ENCODE results near the gene SWT1.
"Not testable (repeated sequence)": the region's sequence is repeated elsewhere in the genome, so short reads cannot be mapped to it uniquely, and the experiment has no call there.

The SWT1 gene

DNA sequence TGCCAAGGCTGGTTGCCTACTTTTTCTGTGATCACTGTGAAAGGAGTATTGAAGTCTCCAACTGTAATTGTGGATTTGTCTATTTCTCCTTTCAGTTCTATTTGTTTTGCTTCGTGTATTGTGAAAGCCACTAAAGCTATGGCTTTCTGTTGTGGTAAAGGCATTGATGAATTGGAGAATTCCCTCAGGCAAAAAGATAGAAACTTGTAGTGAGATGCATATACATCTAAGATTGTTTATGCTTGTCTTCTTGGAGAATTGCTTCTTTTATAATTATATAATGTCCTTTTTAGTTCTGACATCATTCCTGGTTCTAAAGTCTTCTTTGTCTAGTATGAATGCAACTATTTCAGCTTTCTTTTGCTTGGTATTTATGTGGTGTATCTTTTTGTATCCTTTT, 36.8 kb downstream of the SWT1 start:
- DNase-seq (ENCODE audit: low read depth), result no peak

- not testable (repeated sequence) for DNase-seq (ENCODE audit: low read depth)
Measured at GRCh38 chr1:185198712-185199111, 41.7 kb downstream of the SWT1 start.

GRCh38 chr1:185200889-185201288, 43.9 kb downstream of the SWT1 start:
- no peak for DNase-seq (ENCODE audit: low read depth)

- no peak for DNase-seq (ENCODE audit: low read depth)
Measured at GRCh38 chr1:185207170-185207569, 50.2 kb downstream of the SWT1 start.

DNA sequence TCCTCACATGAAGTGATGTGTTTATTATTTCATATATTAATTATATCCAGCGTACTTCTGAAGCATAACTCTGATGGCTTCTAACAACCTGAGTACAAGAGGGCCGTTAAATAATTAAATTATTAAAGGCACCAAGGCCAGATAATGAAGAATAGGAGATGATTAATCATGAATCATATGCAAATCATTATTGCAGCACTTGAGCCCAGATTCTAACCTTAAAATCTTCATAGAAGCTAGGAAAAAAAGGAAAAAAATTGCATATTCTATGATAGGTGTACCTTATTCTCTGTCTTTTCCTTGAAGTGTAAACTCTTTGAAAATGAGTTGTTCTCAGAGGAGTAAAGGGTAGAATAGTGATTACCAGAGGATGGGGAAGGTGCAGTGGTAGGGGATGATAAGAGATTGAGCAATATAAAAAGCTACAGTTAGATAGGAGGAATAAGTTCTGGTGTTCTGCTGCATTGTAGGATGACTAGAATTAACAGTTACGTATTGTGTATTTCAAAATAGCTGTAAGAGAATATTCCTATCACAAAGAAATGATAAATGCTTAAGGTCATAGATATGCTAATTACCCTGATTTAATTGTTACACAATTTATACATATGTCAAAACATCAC, 51.1 kb downstream of the SWT1 start:
- DNase-seq (ENCODE audit: low read depth), result peak; percentile 84

GRCh38 chr1:185208626-185209180, 51.7 kb downstream of the SWT1 start:
- DNase-seq (ENCODE audit: low read depth), result peak; percentile 100

GRCh38 chr1:185209357-185209756, 52.4 kb downstream of the SWT1 start:
- DNase-seq (ENCODE audit: low read depth), result not testable (repeated sequence)

DNA sequence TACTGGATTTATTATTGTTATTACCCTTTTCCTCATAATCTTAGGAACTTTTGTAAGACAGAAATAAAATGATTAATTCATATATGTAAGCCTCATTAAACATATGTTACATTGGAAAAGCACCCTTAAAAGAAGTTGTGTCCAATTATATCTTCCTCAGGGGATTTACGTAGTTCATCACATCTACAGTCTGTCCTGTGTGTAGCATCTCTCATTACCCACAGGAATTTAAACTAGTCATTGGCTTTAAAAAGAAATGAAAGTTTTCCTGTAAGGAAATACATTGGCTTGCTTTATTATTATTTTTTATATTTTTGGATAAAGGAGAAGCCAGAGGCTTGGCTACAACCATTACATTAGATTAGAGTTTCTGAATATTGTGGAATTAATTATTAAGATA, 56.1 kb downstream of the SWT1 start:
- peak; percentile 71 for DNase-seq (ENCODE audit: low read depth)

DNA sequence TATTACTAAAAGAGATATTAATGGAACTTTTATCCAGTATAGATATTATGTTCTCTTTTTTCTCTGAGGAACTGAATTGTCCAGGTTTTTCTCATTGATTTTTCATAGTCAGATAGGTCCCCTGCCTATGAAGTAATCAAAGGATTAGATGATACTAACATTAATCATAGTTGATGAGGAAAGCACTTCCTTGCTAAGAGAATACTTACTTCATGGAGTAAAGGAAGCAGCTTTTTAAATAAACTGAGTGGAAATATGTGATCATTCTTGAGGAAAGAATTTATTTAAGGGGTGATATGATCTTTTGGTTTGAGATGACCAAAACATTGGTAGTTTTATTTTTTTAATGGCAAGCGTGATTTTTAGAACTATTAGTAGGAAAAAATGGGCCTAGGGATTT, 58.9 kb downstream of the SWT1 start:
- peak; percentile 16 for DNase-seq (ENCODE audit: low read depth)

DNA sequence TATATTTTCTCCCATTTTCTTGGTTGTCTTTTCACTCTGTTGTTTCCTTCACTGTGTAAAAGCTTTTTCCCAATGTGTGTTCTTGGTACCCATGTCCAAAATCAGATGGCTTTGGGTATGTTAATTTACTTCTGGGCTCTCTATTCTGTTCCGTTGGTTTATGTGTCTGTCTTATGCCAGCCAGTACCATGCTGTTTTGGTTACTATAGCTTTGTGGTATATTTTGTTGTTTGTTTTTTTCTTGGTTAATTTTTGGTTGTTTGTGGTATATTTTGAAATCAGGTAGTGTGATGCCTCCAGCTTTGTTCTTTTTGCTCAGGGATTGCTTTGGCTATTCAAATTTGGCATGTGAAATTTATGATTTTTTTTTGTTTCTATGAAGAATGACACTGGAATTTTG, 67.2 kb downstream of the SWT1 start:
- no peak for DNase-seq (ENCODE audit: low read depth)

DNA sequence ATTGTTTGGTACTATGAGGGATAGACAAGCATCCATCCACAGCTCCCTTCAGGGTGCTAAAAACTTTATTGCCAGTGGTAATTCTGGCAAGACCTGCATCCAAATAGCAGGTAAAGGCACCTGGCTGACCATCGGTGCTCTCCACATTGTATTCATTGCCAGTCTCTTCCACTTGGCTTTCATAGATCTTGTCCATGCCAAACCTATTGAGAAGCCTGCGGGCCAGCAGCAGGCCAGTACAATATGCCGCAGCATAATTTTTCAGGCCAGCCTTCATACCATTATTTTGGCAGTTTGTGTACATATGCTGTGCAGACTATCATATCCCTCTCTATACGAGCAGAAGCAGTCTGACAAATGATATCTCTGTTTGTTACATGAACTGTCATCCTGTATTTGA, 70.2 kb downstream of the SWT1 start:
- no peak for DNase-seq (ENCODE audit: low read depth)

GRCh38 chr1:185228979-185229378, 72.0 kb downstream of the SWT1 start:
- DNase-seq (ENCODE audit: low read depth), result no peak

DNA sequence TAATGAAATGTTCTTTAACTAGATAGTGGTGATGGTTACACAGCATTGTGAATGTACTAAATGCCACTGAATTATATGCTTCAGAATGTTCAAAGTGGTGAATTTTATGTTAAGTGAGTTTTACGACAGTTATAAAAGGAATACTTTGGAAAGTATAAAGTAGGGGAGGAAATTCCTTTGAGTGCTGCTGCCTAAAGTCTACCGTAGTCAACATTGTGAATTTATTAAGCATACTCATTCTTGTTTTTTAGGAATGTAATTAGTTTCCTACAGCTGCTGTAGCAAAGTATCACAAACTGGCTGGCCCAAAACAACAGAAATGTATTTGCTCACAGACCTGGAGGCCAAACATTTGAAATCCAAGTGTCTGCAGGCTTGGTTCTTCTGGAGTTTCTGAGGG, 73.0 kb downstream of the SWT1 start:
- no peak for DNase-seq (ENCODE audit: low read depth)

- DNase-seq (ENCODE audit: low read depth), result no peak
Measured at GRCh38 chr1:185232874-185233273, 75.9 kb downstream of the SWT1 start.

DNA sequence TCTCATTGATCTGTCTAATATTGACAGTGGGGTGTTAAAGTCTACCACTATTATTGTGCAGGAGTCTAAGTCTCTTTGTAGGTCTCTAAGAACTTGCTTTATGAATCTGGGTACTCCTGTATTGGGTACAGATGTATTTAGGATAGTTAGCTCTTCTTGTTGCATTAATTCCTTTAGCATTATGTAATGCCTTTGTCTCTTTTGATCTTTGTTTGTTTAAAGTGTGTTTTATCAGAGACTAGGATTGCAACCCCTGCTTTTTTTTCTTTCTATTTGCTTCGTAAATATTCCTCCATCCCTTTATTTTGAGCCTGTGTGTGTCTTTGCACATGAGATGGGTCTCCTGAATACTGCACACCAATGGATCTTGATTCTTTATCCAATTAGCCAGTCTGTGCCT, 77.2 kb downstream of the SWT1 start:
- not testable (repeated sequence) for DNase-seq (ENCODE audit: low read depth)

DNA sequence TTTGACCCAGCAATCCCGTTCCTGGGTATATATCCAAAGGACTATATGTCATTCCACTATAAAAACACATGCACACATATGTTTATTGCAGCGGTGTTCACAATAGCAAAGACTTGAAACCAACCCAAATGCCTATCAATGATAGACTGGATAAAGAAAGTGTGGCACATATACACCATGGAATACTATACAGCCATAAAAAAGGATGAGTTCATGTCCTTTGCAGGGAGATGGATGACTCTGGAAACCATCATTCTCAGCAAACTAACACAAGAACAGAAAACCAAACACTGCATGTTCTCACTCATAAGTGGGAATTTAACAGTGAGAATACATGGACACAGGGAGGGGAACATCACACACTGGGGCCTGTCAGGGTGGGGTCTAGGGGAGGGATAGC, 80.2 kb downstream of the SWT1 start:
- not testable (repeated sequence) for DNase-seq (ENCODE audit: low read depth)

GRCh38 chr1:185237661-185238060, 80.7 kb downstream of the SWT1 start:
- DNase-seq (ENCODE audit: low read depth), result no peak

- peak; percentile 33 for DNase-seq (ENCODE audit: low read depth)
Measured at GRCh38 chr1:185238447-185238846, 81.5 kb downstream of the SWT1 start.

GRCh38 chr1:185239861-185240260, 82.9 kb downstream of the SWT1 start:
- DNase-seq (ENCODE audit: low read depth), result no peak

GRCh38 chr1:185241127-185241526, 84.2 kb downstream of the SWT1 start:
- DNase-seq (ENCODE audit: low read depth), result peak; percentile 8

GRCh38 chr1:185244015-185244747, 87.2 kb downstream of the SWT1 start:
- peak; percentile 84 for DNase-seq (ENCODE audit: low read depth)

- peak; percentile 12 for DNase-seq (ENCODE audit: low read depth)
Measured at GRCh38 chr1:185245466-185245865, 88.5 kb downstream of the SWT1 start.

DNA sequence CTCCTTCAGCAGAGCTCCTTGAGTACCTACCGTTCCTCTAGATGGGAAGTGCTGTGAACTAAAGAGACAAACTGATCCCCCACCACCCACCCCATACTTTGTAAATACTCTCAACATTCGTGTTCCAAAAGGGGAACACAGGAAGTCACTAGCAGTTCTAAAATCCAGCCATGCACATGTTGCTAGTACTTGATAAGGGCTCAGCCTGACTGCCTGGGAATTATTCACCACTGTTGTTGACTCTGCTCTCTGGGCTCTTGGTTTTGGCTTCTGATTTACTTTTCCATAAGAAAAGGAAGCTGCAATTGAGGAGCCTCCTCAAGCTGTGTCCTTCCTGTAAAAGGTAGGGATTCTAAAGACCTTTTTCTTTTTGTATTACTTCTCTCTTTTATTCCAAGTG, 92.6 kb downstream of the SWT1 start:
- DNase-seq (ENCODE audit: low read depth), result no peak

DNA sequence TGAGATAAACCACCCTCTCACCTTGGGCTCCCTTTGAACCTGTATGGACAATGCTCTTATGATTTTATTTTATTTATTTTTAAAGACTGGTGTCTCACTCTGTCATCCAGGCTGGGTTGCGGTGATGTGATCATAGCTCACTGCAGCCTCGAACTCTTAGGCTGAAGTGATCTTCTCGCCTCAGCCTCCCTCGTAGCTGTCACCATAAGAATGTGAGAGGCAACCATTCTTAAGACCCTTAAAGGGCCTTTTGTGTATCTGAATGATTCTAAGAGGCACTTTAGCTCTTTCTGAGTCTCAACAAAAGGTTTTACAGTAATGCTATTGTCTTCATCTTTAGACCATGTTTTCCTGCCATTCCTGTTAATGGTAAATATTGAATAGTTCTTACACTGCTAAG, 93.1 kb downstream of the SWT1 start:
- DNase-seq (ENCODE audit: low read depth), result no peak
